Mucosa of descending colon (tissue), 3 donors: Measurements from ENCODE around the gene ANXA6. TPM values are rescaled to one million over a fixed set of nuclear protein-coding genes. Genes with fewer than 3 reads are reported as not detected.
A peak's percentile ranks its signal among the peaks of the same experiment; 100 is the strongest.

Experiments
- ATAC-seq: fragments of 200-7000 bp; cut with Tn5 transposase; one replicate; pipeline ENCODE4 v1.9.1; 2020; ENCODE audit warnings: mild to moderate bottlenecking, moderate library complexity
- DNase-seq, 3 donors: peaks; one replicate each; pipeline ENCODE4 v3.0.0-alpha.2; 2020
- H3K36me3 ChIP-seq: fragments of 200-600 bp; one replicate; pipeline ENCODE4 v1.8.0; 2021; ENCODE audit warnings: low read depth, mild to moderate bottlenecking
- H3K4me1 ChIP-seq: fragments of 200-600 bp; one replicate; pipeline ENCODE4 v1.8.0; 2021; ENCODE audit warnings: low read depth, mild to moderate bottlenecking
- H3K4me3 ChIP-seq: fragments of 200-600 bp; one replicate; pipeline ENCODE4 v1.8.0; 2021; ENCODE audit warnings: mild to moderate bottlenecking
- H3K9me3 ChIP-seq: fragments of 200-600 bp; one replicate; pipeline ENCODE4 v1.8.0; 2021; ENCODE audit warnings: mild to moderate bottlenecking
- CTCF ChIP-seq: fragments of 200-600 bp; IDR thresholded peaks from one replicate; pipeline ENCODE4 v1.8.0; 2022; ENCODE audit warnings: antibody characterized with exemption, mild to moderate bottlenecking
- intact Hi-C, 2 donors: fragments of 100-400 bp; cut with DNase I in 1 of 2; cut with micrococcal nuclease in 1 of 2; formaldehyde crosslinking; loops; one replicate each; pipeline versions ENCODE4 v1.11.0 to v1.11.1; 2022; cut with DNase I, micrococcal nuclease
- total RNA-seq, 3 donors: library from RNA; stranded (reverse); fragmentation: NEBNext Ultra II Directional in 2 of 3; extraction: Animal tissue kit (Norgen Biotek cat#: 25700) in 2 of 3; gene quantifications; one replicate each; pipeline versions ENCODE4 v1.2.1 to v1.2.4, GENCODE V29; 2021 to 2023
- donor health status: DM: no; HTN: no; CAD: no; lungs with moderate emphysema.
- donor health status: DM: no; HTN: no; CAD: no.
- donor health status: DM: no; HTN: yes; CAD: no.

The ANXA6 gene
- total RNA-seq, 3 donors from 2014 or later: 21.4 to 180 (median 68.0) TPM

GRCh38 chr5:151079838-151080612, 77.6 kb downstream of the ANXA6 start:
- H3K4me1 ChIP-seq: peaks cover 59% of the 10 kb centered on the region
- intact Hi-C loops: no loop called here
- ATAC-seq (no peak), DNase-seq (peak in 1 of 3 donors; percentile 70)
- no peak for TF ChIP-seq CTCF
- no peaks in the 10 kb centered on the region for H3K36me3 ChIP-seq
- peak overlapping the region; percentile 97 for H3K4me3 ChIP-seq
- no peaks in the 10 kb centered on the region for H3K9me3 ChIP-seq

- Histone ChIP-seq H3K4me3 (no peak overlapping the region), H3K4me1 (peaks cover 51% of the 10 kb centered on the region), H3K36me3 (no peaks in the 10 kb centered on the region), H3K9me3 (no peaks in the 10 kb centered on the region)
- intact Hi-C loops: no loop called here
- TF ChIP-seq CTCF: no peak
- ATAC-seq (no peak), DNase-seq (peak in 1 of 3 donors; percentile 79)
These were observed 78.9 kb downstream of the ANXA6 start for GRCh38 chr5:151078490-151079262.

GRCh38 chr5:151077967-151078366, 79.6 kb downstream of the ANXA6 start:
- no peak for TF ChIP-seq CTCF
- DNase-seq (no peak), ATAC-seq (no peak)
- intact Hi-C loops: no loop called here
- Histone ChIP-seq H3K4me3 (no peak overlapping the region), H3K36me3 (no peaks in the 10 kb centered on the region), H3K4me1 (peaks cover 46% of the 10 kb centered on the region), H3K9me3 (no peaks in the 10 kb centered on the region)

- no peak for DNase-seq
- Histone ChIP-seq H3K9me3 (no peaks in the 10 kb centered on the region), H3K4me3 (no peak overlapping the region), H3K4me1 (peaks cover 44% of the 10 kb centered on the region), H3K36me3 (no peaks in the 10 kb centered on the region)
- intact Hi-C loops: no loop called here
- ATAC-seq: no peak
- no peak for TF ChIP-seq CTCF
These were observed 80.2 kb downstream of the ANXA6 start for GRCh38 chr5:151077419-151077818.

- no peaks in the 10 kb centered on the region for H3K36me3 ChIP-seq
- no peaks in the 10 kb centered on the region for H3K9me3 ChIP-seq
- TF ChIP-seq CTCF: no peak
- peaks cover 37% of the 10 kb centered on the region for H3K4me1 ChIP-seq
- intact Hi-C loops: no loop called here
- H3K4me3 ChIP-seq: no peak overlapping the region
- DNase-seq (no peak), ATAC-seq (no peak)
These were observed 81.0 kb downstream of the ANXA6 start for GRCh38 chr5:151076616-151077015.
